HG02798 (cell line): ENCODE data around the gene DBN1.

Source experiments
- ATAC-seq: cut with Tn5 transposase; IDR thresholded peaks from one replicate; pipeline ENCODE4 v1.9.1; 2021; ENCODE audit warnings: mild to moderate bottlenecking; ENCODE audit not compliant: unreplicated experiment, poor library complexity

Gene DBN1

GRCh38 chr5:177446200-177447065, 27.0 kb downstream of the DBN1 start, which contains the start of gene PRR7:
Gene PRR7 (plus strand): TSS chr5:177446814. CDS start chr5:177455068, 8,254 bp downstream.
- peak; percentile 65 for ATAC-seq

- ATAC-seq: no peak
Observed at GRCh38 chr5:177445917-177446199, 27.6 kb downstream of the DBN1 start.

- no peak for ATAC-seq
Observed at GRCh38 chr5:177445052-177445916, 28.1 kb downstream of the DBN1 start.

- ATAC-seq: no peak
Observed at GRCh38 chr5:177444106-177445051, 29.1 kb downstream of the DBN1 start.

GRCh38 chr5:177443144-177443983, 30.1 kb downstream of the DBN1 start:
- ATAC-seq: no peak

GRCh38 chr5:177442066-177442826, 31.2 kb downstream of the DBN1 start:
- ATAC-seq: no peak

- ATAC-seq: no peak
Observed at GRCh38 chr5:177440990-177441780, 32.2 kb downstream of the DBN1 start.

- ATAC-seq: no peak
Observed at GRCh38 chr5:177440211-177440989, 33.0 kb downstream of the DBN1 start.

GRCh38 chr5:177439518-177440053, 33.8 kb downstream of the DBN1 start:
- no peak for ATAC-seq

- ATAC-seq: no peak
Observed at GRCh38 chr5:177438468-177438867, 35.0 kb downstream of the DBN1 start.

- ATAC-seq: no peak
Observed at GRCh38 chr5:177437623-177438022, 35.8 kb downstream of the DBN1 start.

- ATAC-seq: no peak
Observed at GRCh38 chr5:177435847-177436536, 37.4 kb downstream of the DBN1 start.

GRCh38 chr5:177434942-177435738, 38.3 kb downstream of the DBN1 start:
- ATAC-seq: no peak

- ATAC-seq: no peak
Observed at GRCh38 chr5:177434437-177434836, 39.0 kb downstream of the DBN1 start.

GRCh38 chr5:177433658-177434217, 39.7 kb downstream of the DBN1 start:
- ATAC-seq: no peak
